ENCODE results near the gene PAWR.
"Not testable (repeated sequence)": the region's sequence is repeated elsewhere in the genome, so short reads cannot be mapped to it uniquely, and the experiment has no call there.

Gene PAWR

GRCh38 chr12:79547044-79547734 is 143.6 kb downstream of the PAWR start:
- no peak for DNase-seq

DNA sequence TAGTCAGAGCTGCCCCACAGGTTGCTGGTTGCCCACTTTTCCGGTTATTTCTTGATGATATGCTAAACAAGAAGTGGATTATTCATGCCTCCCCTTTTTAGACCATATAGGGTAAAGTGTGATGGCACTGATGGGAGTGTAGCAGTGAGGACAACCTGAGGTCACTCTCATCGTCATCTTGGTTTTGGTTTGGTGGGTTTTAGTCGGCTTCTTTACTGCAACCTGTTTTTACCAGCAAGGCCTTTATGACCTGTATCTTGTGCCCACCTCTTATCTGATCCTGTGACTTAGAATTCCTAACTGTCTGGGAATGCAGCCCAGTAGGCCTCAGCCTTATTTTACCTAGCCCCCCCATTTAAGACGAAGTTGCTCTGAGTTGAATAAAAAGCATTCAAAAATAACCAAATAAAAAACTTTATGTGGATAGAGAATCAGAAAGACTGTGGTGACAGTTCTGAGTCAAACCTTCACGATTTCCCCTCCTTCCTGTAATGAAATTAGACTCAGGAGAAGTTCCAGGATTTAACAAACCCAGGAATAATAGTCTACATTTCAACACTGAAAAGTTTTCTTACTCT is 144.2 kb downstream of the PAWR start:
- DNase-seq: no peak

GRCh38 chr12:79544439-79544838 is 146.3 kb downstream of the PAWR start:
- not testable (repeated sequence) for DNase-seq

- no peak for DNase-seq
Observed at GRCh38 chr12:79537675-79538074, 153.1 kb downstream of the PAWR start.

DNA sequence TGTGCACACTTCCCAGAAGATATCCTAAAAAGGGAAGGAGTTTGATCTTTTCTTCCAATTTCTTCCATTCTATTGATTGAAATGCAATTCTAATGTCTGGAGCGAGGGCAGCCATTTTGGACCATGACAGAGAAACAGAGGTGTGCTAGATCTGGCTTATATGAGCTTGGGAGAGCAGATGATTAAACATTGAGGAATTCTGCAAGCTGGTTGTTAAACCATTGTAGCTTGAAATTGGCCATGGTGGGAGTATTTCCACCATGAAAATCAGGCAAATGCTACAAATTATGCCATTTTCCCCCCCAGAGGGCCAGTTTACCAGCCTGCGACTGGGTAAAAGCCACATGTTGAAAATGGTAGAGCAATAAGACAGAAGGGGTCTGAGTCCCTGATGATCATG is 155.0 kb downstream of the PAWR start:
- DNase-seq: no peak
